NCI-H1092 (cell line): ENCODE data around the gene SALL3.
"Not testable (repeated sequence)": the region's sequence is repeated elsewhere in the genome, so short reads cannot be mapped to it uniquely, and the experiment has no call there.

Experiments used
- DNase-seq: peaks from one replicate; lab custom pipeline; 2025; lab: John Stamatoyannopoulos, UW

SALL3 gene

DNA sequence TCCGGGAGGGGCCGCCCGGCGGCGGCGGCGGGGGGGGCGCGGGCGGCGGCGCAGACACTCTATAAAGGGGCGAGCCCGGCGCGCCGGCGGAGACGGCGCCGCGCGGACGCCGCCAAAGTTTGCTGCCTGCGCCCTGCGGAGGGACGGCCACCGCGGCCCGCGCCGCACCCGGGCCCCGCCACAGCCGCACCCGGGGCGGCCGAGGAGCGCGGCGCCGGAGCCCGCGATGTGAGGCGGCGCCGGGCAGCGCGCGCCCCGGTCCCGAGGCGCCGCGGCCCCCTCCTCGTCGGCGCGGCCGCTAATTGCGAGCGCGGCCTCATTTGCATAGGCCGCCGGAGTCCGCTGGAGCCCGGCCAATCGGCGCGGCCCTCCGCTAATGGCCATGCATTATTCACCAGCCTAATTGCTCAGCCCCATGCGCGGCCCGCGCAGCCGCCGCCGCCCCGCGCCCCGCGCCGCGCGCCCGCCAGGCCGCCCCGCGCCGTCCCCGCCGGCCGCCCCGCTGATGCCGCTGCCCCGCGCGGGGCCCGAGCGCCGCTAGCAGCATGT is at the start of gene SALL3:
Gene SALL3 (plus strand): TSS at position 89 of the 549 bp plus-strand sequence. CDS start 457 bp downstream, at position 546.
- no peak for DNase-seq

DNA sequence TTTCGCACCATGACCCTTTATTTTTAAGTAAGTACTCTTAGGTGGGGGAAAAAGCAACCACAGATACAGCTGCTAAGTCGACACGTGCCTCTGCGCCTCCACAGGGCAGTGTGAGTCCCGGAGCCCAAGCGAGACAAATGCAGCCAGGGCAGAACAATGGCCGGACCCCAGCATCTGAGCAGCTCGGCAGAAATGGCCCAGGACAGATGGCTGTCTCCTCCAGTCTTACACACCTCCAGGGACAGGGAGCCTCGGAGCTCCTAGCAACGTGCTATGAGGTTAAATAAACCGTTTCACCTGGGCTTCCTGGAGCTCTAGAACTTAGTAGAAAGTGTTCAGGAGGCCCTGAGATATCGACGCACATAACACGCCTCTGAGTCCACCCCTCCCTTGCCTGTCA is 47.3 kb upstream of the SALL3 start:
- no peak for DNase-seq

DNA sequence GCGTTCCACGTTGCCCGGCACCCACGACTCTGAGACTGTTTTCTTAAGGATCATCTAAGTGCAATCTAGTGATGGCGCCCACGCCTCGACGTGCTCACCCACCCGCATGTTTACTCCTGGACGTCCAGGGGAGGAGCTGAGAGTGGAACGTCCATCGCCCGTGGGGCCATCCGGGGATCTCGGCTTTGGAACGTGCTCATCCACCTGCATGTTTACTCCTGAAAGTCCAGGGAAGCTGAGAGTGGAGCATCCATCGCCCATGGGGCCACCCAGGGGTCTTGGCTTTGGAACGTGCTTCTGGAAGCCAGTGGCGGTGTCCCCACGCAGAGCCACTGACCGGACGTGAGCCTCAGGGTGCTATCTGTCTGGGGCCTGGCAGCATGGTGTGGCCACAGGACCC is 45.6 kb upstream of the SALL3 start:
- no peak for DNase-seq

DNA sequence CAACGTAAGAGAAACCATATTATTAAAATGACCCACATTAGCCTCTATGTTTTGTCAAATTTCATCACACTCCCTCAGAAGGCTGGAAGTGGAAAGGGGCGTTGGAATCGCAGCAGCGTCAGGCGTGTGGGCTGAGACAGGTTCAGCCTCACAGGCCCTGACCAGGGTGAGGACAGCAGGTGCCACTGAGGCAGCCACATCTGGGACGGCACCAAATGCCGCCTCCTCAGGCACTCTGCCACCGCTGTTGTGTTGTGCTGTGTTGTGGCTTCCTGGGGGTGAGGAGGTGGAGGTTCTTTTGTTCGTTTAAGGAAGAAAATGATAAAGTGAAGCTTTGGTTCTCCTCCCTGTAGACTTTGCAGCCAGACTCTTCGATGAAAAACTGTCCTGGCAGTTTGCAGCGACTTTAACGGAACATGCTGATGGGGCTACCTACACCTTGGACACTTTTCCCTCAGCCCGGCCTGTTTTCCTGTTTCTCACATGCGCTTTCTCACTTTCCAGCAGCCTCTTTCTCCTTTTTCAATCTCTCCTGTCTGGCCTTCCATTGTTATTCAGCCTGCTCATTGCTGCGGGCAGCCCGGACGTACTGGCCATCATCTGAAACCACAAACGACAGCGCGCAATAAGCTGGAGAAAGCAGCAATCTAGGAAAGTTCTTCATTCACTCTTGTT is 44.9 kb upstream of the SALL3 start:
- no peak for DNase-seq

DNA sequence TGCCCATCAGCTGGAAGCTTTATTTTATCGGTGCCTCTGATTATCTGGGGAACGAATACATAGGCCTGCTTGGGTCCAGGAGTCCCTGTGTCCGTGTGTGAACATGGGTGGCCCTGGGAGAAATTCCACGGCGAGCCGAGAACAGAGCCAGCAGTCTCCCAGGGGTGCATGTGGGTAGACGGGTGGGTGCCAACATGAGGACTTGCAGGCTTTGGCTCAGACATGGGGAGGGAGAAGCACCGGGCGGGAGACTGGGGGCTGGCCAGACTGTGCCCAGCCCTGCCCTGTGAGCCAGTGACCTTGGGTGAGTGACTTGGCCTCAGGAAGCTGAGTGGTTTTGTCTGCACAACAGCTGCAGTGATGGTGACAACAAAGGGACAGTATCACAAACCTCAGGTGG is 44.2 kb upstream of the SALL3 start:
- DNase-seq: no peak

DNA sequence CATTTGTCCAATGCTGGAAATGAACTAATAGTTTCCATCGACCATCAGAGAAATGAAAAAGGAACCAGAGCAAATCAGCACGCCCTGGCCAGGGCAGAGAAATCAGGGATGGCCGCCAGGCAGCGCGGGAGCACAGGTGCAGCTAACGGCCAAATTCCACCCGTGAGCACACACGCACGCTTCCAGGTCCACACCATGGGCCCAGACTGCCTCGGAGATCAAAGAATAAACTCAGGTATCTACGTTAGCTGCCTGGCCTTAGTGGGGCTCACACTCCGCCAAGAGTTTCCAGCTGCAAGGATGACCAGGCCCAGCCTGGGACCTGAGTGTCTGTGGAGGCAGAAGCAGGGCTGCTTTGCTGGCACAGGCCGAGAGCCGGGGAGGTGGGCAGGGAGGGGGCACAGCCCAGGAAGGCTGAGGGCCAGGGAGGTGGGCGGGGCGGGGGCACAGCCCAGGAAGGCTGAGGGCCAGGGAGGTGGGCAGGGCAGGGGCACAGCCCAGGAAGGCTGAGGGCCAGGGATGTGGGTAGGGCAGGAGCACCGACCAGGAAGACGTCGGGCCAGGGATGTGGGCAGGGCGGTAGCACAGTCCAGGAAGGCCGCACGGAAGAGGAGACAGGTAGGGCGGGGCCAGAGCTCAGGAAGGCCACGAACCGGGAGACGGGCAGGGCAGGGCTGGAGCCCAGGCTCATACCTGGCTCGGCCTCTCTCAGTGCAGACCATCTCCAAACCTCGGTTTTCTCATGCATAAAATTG is 43.2 kb upstream of the SALL3 start:
- no peak for DNase-seq

DNA sequence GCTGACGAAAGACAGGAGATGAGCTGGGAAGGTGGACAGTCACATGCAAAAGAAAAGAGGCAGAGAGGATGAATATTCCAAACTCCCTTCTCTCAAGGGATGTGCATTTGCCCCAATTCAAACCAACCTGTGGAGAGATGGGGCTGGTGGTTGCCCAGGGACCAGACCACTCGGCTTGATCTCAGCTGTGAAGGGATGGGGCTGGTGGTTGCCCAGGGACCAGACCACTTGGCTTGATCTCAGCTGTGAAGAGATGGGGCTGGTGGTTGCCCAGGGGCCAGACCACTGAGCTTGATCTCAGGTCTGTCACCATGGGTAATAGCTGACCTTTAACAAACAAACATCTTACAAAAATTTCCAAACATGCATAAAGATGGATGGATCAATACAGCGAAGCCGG is 42.5 kb upstream of the SALL3 start:
- no peak for DNase-seq

DNA sequence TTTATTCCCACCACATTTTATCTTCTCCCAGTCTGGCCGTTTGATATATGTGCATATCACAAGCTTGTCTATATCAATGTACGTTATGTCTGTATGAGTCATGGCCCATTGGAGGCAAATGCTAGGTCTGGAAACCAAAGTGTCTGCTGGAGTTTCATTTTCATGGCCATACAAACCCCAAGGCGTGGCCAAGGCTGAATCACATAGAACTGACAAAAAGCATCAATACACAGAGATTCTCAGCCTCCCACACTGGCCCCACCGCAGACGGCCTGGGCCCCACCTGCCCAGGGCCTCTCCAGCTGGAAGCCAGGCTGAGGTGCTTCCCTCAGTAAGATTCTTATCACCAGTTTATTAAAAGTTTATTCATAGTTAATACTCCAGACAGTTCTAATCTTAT is 40.5 kb upstream of the SALL3 start:
- DNase-seq: no peak

DNA sequence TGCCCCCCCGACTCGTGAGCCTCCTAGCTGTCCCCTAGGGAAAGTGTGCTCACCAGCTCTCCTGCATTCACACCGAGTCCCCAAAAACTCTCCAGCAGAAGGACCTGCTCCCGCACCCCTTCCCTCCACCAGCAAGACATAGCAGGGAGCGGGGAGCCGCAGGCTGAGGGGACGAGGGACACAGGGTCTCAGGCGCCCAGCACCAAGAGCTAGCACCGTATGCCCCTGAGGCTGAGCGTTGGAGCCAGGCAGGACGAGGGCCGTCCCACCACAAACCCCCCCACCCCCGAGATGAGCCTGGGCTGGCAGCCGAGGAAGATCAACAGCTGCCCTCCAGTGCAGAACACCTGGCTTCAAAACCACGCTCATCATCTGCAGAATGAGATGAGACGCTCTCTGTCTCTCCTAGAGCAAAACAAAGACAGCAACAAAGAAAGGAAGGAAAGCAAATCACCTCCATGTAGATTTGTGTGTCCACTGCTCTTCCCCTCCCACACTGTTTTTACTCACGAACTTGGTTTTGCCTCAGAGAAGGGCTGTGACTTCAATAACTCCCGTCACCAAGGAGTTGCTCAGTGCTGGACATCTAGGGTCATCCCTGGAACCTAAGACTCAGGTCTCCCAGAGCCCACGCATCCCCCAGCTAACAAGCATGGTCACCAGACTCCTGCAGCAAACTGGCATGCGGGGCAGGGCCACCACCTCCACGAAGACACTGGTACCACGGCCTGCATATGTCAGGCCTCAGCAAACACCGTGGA is 39.7 kb upstream of the SALL3 start:
- no peak for DNase-seq

DNA sequence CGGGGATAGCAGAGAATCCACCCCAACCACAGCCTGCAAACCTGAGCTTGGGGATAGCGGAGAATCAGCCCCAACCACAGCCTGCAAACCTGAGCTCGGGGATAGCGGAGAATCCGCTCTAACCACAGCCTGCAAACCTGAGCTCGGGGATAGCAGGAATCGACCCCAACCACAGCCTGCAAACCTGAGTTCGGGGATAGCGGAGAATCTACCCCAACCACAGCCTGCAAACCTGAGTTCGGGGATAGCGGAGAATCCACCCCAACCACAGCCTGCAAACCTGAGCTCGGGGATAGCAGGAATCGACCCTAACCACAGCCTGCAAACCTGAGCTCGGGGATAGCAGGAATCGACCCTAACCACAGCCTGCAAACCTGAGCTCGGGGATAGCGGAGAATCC is 37.4 kb upstream of the SALL3 start:
- not testable (repeated sequence) for DNase-seq

DNA sequence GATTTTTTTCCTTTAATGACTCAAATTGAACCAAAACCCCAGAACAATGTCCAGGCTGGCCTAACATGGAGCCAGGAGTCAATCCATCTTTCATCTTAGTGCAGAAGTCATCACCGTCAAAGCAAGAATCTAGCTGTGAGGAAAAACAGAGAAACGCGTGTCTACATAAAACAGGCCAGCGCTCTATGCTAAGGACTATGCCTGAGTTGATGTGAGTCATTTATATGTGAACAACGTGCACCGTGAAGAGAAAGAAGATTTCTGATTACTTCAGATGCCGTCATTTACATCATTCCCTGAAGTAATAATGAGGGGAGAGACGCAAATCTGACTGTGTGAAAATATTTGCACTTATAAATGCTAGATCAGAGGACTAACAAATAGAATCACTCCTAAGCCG is 34.0 kb upstream of the SALL3 start:
- no peak for DNase-seq

DNA sequence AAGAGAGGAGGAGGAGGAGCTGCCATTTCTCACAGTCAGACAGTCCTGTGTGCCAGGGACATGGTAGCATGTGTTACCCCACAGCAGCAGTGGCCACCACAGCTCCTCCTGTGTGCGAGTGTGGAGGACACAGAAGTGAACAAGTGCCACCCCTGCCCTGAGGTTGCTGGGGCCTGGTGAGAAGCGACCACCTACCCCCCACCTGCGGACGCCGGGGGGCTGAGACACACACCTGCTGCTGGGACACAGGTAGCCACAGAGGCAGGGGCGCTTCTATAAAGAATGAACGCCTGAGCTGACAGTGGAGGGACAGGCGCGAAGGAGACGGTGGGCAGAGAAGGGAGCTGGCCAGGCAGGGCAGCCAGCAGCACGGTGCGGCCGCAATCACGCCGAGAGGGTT is 32.3 kb upstream of the SALL3 start:
- DNase-seq: no peak

DNA sequence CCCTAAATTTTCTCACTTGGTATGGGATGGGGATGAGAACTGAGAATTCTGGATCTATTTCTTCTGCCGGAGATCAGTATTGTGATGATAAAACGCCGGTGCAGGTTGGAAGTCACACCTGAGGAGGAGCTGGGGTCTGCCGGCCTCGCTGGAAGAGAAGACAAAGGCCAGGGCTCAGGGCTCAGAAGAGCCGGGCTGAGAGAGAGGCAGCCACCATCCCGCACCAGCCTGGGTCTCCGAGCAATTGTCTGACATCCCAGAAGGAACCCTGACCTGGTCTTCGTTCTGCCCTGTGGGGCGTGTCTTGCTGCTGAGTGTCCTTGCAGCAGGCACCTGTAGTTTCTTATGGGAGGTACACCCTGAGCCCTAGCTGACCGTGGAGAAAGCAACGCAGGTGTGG is 31.4 kb upstream of the SALL3 start:
- no peak for DNase-seq

DNA sequence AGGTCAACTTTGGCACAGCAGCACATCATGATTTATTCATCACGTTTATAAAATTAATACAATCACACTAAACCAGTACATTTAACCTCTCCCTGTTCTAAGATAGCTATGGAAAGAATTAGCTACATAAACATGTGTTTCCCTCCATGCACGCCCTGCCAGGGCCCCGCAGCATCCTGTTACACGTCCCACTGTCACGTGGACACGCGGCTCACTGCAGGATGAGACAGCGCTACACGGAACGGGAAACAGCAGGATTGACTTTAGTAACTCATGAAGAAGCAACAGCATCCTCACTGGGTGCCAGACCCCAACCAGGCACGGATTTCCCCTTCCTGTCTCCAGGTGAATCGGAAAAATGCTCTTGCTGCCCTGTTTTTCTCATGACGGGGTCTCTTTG is 30.9 kb upstream of the SALL3 start:
- no peak for DNase-seq

DNA sequence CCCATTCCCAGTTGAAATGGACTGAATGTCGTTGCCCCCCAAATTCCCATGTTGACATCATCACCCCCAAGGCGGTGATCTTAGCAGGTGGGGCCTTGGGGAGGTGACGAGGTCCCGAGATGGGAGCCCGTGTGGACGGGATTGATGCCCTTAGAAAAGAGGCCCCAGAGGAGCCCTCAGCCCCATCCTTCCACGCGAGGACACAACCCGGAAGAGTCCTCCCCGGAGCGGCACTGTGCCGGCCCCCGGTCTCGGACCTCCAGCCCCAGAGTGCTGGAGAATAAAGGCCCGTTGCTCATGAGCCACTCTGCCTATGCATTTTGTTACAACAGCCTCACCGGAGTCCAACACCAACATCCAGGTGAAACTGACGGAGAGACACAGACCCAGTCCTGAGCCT is 30.4 kb upstream of the SALL3 start:
- no peak for DNase-seq

DNA sequence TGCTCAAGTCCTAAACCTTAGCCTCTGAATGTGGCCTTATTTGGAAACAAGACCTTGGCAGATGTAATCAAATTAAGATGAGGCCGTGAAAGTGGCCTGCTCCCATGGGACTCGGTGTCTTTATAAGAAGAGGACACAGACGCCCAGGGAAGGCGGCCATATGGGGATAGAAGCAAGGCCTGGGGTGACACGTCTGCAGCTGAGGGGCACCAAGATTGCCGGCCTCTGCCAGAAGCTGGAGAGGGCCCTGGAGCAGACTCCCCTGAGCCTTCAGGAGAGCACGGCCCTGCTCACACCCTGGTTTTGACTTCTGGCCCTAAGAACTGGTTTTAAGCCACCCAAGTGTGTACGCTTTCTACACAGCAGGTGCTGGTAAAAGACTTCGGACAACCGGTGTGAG is 29.2 kb upstream of the SALL3 start:
- no peak for DNase-seq

DNA sequence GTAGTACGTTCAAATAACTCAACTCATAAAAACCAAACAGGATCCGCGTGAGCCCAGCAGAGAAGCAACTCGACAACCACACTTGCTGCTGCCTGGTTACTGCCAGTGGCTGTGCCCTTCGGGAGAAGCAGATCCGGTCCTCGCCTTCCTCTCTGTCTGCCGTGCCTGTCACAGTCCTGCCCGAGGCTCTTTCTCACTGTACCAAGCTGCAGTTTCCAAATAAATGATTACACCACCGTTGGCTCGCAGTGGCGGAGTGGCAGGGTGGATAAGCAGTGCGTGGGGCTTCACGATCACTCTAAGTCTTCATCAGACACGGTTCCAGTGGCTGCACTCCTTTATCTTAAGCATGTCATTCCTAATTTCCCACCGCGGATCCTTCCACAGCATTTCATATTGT is 26.1 kb upstream of the SALL3 start:
- no peak for DNase-seq

DNA sequence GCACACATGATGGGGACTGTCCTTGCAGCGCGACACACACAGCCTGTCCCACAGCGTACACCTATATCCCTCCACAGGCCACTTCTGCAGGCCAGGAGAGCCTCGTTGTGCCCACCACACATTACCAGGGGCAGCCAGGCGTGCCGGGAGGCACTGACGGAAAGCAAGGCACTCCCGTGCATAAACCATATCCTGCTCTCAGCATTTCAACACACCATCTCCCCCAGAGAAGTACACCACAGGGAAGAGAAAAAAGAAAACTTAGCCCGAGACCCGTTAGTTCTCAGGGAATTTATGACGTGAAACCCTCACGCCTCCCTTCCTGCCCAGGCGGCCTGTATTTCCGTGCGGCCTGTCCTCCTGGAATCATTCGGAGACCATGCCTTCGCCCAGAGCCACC is 24.6 kb upstream of the SALL3 start:
- DNase-seq: no peak

DNA sequence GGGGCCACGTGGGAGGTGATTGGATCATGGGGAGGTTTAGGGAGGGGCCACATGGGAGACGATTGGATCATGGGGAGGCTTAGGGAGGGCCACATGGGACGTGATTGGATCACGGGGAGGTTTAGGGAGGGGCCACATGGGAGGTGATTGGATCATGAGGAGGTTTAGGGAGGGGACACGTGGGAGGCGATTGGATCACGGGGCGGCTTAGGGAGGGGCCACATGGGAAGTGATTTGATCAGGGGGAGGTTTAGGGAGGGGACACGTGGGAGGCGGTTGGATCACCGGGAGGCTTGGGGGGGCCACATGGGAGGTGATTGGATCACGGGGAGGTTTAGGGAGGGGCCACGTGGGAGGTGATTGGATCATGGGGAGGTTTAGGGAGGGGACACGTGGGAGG is 22.5 kb upstream of the SALL3 start:
- DNase-seq: no peak

DNA sequence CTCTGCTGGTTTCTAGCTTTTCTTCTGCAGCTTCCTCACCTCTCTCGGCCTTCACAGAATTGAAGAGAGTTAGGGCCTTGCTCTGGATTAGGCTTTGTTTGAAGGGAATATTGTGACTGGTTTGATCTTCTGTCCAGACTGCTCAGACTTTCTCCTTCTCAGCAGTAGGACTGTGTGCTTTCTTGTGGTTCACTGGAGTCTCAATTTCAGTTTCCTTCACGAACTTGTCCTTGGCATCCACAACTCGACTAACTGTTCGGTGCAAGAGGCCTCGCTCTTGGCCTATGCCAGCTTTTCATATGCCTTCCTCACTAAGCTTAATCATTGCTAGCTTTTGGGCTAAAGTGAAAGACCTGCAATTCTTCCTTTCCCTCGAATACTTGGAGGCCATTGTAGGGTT is 18.9 kb upstream of the SALL3 start:
- DNase-seq: no peak

DNA sequence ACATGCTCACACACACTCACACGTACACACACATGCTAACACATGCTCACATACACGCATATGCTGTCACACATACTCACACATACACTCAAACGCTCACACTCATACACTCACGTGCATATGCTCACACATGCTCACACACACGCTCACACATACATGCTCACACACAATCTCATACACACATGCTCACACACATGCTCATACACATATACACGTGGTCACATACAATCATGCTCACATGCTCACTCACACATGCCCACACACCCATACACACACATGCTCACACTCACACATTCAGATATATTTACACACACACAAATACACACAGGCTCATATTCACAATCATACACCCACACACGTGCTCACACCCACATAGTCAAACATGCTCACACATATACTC is 17.5 kb upstream of the SALL3 start:
- no peak for DNase-seq

DNA sequence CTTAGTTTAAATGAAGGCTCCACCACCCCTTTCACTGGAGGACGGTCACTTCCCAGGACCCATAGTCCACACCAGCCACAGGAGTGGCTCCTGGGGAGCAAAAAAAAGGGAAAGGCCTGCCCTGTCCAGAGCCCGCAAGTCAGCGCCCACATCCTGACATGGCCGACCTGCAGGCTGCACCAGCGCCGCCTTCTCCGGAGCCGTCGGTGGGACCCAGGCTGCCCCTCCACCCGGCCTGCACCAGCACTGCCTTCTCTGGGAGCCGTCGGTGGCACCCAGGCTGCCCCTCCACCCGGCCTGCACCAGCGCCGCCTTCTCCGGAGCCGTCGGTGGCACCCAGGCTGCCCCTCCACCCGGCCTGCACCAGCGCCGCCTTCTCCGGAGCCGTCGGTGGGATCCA is 14.9 kb upstream of the SALL3 start:
- not testable (repeated sequence) for DNase-seq

DNA sequence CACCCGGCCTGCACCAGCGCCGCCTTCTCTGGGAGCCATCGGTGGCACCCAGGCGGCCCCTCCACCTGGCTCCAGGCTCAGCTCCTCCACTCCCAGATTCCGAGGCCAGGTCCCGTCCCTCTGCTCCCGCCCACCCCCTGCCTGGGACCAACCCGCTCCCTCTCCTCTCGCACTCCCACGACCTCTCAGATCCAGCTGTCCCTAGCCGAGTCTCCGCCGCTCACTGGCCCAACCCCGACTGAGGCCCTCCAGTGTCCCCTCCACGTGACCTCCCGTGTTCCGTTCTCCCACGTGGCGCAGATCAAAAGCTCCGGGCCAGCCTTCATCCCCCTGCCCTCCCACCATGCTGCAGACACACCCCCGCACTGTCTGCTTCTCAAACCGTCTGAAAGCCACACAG is 14.4 kb upstream of the SALL3 start:
- no peak for DNase-seq
